Mucosa of descending colon (tissue), 3 donors: Measurements from ENCODE around the gene REELD1. TPM values are rescaled to one million over a fixed set of nuclear protein-coding genes. Genes with fewer than 3 reads are reported as not detected.

Source experiments
- ATAC-seq: fragments of 200-7000 bp; cut with Tn5 transposase; one replicate; pipeline ENCODE4 v1.9.1; 2020; ENCODE audit warnings: mild to moderate bottlenecking, moderate library complexity
- DNase-seq, 3 donors: peaks; one replicate each; pipeline ENCODE4 v3.0.0-alpha.2; 2020
- H3K36me3 ChIP-seq: fragments of 200-600 bp; one replicate; pipeline ENCODE4 v1.8.0; 2021; ENCODE audit warnings: low read depth, mild to moderate bottlenecking
- H3K4me1 ChIP-seq: fragments of 200-600 bp; one replicate; pipeline ENCODE4 v1.8.0; 2021; ENCODE audit warnings: low read depth, mild to moderate bottlenecking
- H3K4me3 ChIP-seq: fragments of 200-600 bp; one replicate; pipeline ENCODE4 v1.8.0; 2021; ENCODE audit warnings: mild to moderate bottlenecking
- H3K9me3 ChIP-seq: fragments of 200-600 bp; one replicate; pipeline ENCODE4 v1.8.0; 2021; ENCODE audit warnings: mild to moderate bottlenecking
- intact Hi-C, 2 donors: fragments of 100-400 bp; cut with DNase I in 1 of 2; cut with micrococcal nuclease in 1 of 2; formaldehyde crosslinking; loops; one replicate each; pipeline versions ENCODE4 v1.11.0 to v1.11.1; 2022; cut with DNase I, micrococcal nuclease
- total RNA-seq, 3 donors: library from RNA; stranded (reverse); fragmentation: NEBNext Ultra II Directional in 2 of 3; extraction: Animal tissue kit (Norgen Biotek cat#: 25700) in 2 of 3; gene quantifications; one replicate each; pipeline versions ENCODE4 v1.2.1 to v1.2.4, GENCODE V29; 2021 to 2023
- TF ChIP-seq, protein P1 (sequence below): fragments of 200-600 bp; IDR thresholded peaks from one replicate; pipeline ENCODE4 v1.8.0; 2022; ENCODE audit warnings: antibody characterized with exemption, mild to moderate bottlenecking
- donor health status: DM: no; HTN: no; CAD: no; lungs with moderate emphysema.
- donor health status: DM: no; HTN: no; CAD: no.
- donor health status: DM: no; HTN: yes; CAD: no.

REELD1 gene
- total RNA-seq, 3 donors from 2014 or later: 0.29 to 0.31 TPM; not detected in 1

DNA sequence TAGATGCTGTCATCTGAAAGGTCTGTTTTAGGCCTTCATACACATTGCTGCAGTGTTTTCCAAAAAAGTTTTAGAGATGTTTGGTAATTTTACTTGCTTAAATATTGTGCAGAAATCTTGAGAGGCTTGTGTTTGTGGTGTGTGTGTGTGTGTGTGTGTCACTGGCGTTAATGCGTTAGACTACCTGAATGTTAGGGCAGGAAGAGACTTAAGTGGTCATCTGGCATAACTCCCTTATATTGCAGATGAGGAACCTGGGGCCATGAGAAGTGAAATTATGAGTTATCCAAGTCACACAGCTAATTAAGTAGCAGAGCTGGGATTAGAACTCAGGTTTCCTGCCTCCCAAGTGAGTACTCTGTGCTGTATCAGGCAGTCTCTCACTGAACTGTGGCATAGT lies 37.4 kb upstream of the REELD1 start:
- Histone ChIP-seq H3K4me3 (no peak overlapping the region), H3K9me3 (no peaks in the 10 kb centered on the region), H3K36me3 (no peaks in the 10 kb centered on the region), H3K4me1 (peaks cover 9% of the 10 kb centered on the region)
- TF ChIP-seq, protein P1, sequence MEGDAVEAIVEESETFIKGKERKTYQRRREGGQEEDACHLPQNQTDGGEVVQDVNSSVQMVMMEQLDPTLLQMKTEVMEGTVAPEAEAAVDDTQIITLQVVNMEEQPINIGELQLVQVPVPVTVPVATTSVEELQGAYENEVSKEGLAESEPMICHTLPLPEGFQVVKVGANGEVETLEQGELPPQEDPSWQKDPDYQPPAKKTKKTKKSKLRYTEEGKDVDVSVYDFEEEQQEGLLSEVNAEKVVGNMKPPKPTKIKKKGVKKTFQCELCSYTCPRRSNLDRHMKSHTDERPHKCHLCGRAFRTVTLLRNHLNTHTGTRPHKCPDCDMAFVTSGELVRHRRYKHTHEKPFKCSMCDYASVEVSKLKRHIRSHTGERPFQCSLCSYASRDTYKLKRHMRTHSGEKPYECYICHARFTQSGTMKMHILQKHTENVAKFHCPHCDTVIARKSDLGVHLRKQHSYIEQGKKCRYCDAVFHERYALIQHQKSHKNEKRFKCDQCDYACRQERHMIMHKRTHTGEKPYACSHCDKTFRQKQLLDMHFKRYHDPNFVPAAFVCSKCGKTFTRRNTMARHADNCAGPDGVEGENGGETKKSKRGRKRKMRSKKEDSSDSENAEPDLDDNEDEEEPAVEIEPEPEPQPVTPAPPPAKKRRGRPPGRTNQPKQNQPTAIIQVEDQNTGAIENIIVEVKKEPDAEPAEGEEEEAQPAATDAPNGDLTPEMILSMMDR: no peak
- ATAC-seq: no peak
- intact Hi-C loops: no loop called here
- no peak for DNase-seq

DNA sequence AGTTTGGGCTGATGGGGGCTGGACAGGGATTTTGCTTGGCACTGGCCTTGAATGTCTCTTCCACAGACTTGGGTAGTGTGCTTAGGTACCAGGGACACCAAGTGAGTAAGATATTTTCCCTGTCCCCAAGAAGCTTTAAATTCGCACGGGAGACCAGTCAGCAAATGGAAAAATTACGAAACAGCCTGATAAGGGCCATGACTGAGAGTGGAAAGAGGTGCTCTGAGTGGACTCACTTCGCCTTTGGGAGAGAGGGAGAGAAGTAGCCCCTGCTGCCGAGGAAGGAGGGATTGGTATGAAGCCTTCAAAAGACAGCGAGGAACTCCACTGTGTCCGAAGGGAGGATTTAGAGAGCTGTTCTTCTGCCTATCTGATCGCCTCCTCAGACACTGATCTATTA lies 36.2 kb upstream of the REELD1 start:
- peaks cover 9% of the 10 kb centered on the region for H3K4me1 ChIP-seq
- DNase-seq (no peak), ATAC-seq (no peak)
- no peaks in the 10 kb centered on the region for H3K9me3 ChIP-seq
- TF ChIP-seq, protein P1: no peak
- no peaks in the 10 kb centered on the region for H3K36me3 ChIP-seq
- intact Hi-C loops: no loop called here
- H3K4me3 ChIP-seq: no peak overlapping the region

DNA sequence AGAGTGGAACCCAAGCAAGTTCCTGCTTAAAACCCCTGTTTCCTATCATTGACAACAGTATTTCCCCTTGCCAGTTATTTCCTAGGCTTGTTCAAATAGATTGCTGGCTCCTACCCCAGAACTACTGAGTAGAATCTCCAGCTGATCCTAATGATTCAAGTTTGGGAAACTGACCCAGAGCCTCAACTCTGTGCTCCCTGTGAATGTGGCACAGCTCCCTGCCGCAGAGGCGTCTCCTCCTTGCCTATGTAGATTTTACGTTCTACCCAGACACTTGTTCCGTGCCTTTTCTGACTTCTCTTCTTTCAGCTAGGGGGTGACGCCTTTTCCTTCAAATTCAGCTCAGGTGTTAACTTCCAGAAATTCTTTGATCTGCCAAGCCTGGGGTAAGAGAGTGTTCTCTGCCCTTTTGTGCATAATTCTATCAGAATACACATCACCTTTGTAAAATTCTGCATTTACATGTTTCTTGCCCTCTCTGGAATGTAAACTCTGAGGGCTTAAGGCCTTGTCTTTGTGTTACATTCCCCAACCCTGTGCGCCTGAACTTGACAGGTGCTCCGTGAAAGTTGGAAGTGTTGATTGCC lies 34.5 kb upstream of the REELD1 start:
- ATAC-seq (no peak), DNase-seq (no peak)
- H3K4me3 ChIP-seq: no peak overlapping the region
- H3K9me3 ChIP-seq: no peaks in the 10 kb centered on the region
- peaks cover 9% of the 10 kb centered on the region for H3K4me1 ChIP-seq
- intact Hi-C loops: no loop called here
- TF ChIP-seq, protein P1: no peak
- H3K36me3 ChIP-seq: no peaks in the 10 kb centered on the region

DNA sequence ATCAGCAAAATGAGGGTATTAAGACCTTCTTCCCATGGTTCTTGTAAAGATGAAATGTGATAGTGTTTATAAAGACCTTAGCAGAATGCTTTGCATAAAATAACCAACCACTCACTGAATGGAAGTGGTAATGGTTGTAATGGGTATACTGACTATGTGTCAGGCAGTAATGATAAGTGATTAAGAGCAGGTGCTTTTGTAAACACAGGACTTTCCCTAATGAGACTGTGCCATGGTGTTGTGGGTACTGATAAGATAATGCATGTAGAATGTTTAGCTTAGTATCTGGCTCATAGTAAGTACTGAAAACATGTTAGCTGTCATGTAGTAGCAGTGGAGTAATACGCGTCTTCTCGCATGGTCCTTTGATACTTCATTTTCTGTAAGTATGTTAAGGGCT lies 31.9 kb upstream of the REELD1 start:
- no peaks in the 10 kb centered on the region for H3K9me3 ChIP-seq
- H3K4me1 ChIP-seq: no peaks in the 10 kb centered on the region
- H3K36me3 ChIP-seq: no peaks in the 10 kb centered on the region
- DNase-seq: no peak
- no peak overlapping the region for H3K4me3 ChIP-seq
- no peak for ATAC-seq
- TF ChIP-seq, protein P1: no peak
- intact Hi-C loops: no loop called here

DNA sequence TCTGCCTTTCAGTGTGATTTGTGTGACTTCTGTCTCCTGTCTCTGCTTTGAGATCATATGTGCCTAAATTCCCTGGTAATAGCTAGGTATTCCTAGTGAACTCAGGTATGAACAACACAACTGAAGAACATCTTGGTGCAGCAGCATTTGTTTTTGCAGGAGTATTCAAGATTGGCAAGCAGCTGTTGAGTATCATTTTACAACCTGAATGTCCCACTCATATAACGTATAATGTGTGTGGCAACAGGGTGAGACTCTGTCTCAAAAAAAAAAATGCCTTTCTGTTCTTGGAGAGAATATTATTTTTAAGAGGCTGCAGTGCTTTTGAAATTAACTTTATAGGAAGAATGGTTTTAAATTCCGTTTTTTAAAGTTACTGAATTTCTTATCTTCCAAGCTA lies 31.1 kb upstream of the REELD1 start:
- TF ChIP-seq, protein P1: no peak
- no peaks in the 10 kb centered on the region for H3K9me3 ChIP-seq
- ATAC-seq (no peak), DNase-seq (no peak)
- intact Hi-C loops: no loop called here
- H3K4me3 ChIP-seq: no peak overlapping the region
- H3K4me1 ChIP-seq: no peaks in the 10 kb centered on the region
- no peaks in the 10 kb centered on the region for H3K36me3 ChIP-seq

DNA sequence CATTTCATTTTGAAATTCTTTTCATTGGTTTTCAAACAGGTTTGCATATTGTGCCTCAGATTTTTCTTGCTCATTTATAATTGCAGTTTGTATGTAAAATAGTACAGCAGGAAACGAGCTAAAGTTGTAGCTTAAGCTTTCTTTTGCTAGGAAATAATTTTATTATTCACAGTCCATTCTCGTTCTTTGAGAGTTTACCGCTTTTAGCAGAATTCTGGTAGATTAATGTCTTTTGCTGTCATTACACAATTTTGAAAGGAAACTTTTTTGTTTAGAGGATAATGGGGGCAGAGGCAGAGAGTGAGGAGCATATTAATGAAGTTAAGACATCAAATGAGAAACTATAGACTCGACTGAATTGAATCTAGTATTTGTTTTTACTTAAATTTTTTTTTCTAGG lies 28.3 kb upstream of the REELD1 start:
- intact Hi-C loops: no loop called here
- TF ChIP-seq, protein P1: no peak
- DNase-seq (no peak), ATAC-seq (no peak)
- no peaks in the 10 kb centered on the region for H3K9me3 ChIP-seq
- no peaks in the 10 kb centered on the region for H3K4me1 ChIP-seq
- H3K4me3 ChIP-seq: no peak overlapping the region
- no peaks in the 10 kb centered on the region for H3K36me3 ChIP-seq
